ENCODE results near the gene PGBD5. TPM values are rescaled to one million over a fixed set of nuclear protein-coding genes. Genes with fewer than 3 reads are reported as not detected.

Gene PGBD5
- total RNA-seq, 1 donor from 2014 or later: 1.0 TPM

- Mint-ChIP-seq H3K4me3 (ENCODE audit: unreplicated experiment) (no peak overlapping the region), H3K27me3 (ENCODE audit: unreplicated experiment) (peaks cover 22% of the 10 kb centered on the region), H3K36me3 (ENCODE audit: unreplicated experiment) (no peaks in the 10 kb centered on the region), H3K4me1 (ENCODE audit: unreplicated experiment) (no peaks in the 10 kb centered on the region), H3K9me3 (ENCODE audit: unreplicated experiment) (no peaks in the 10 kb centered on the region), H3K27ac (ENCODE audit: unreplicated experiment) (no peak overlapping the region)
- no peak for DNase-seq (ENCODE audit: extremely low spot score, unreplicated experiment)
- no peak for TF ChIP-seq CTCF (IDR thresholded peaks at IDR 0.05)
These were observed 126.7 kb downstream of the PGBD5 start for GRCh38 chr1:230299191-230300006.

- H3K9me3 Mint-ChIP-seq (ENCODE audit: unreplicated experiment): no peaks in the 10 kb centered on the region
- no peak overlapping the region for H3K4me3 Mint-ChIP-seq (ENCODE audit: unreplicated experiment)
- H3K27ac Mint-ChIP-seq (ENCODE audit: unreplicated experiment): no peak overlapping the region
- peaks cover 30% of the 10 kb centered on the region for H3K27me3 Mint-ChIP-seq (ENCODE audit: unreplicated experiment)
- no peaks in the 10 kb centered on the region for H3K36me3 Mint-ChIP-seq (ENCODE audit: unreplicated experiment)
- no peaks in the 10 kb centered on the region for H3K4me1 Mint-ChIP-seq (ENCODE audit: unreplicated experiment)
- DNase-seq (ENCODE audit: extremely low spot score, unreplicated experiment): no peak
- TF ChIP-seq CTCF (IDR thresholded peaks at IDR 0.05): no peak
These were observed 130.8 kb downstream of the PGBD5 start for GRCh38 chr1:230295367-230295766.

GRCh38 chr1:230293390-230293700 is 132.8 kb downstream of the PGBD5 start:
- TF ChIP-seq CTCF (IDR thresholded peaks at IDR 0.05): no peak
- H3K4me1 Mint-ChIP-seq (ENCODE audit: unreplicated experiment): no peaks in the 10 kb centered on the region

GRCh38 chr1:230292689-230293389 is 133.3 kb downstream of the PGBD5 start:
- H3K9me3 Mint-ChIP-seq (ENCODE audit: unreplicated experiment): no peaks in the 10 kb centered on the region
- no peaks in the 10 kb centered on the region for H3K4me1 Mint-ChIP-seq (ENCODE audit: unreplicated experiment)
- H3K27ac Mint-ChIP-seq (ENCODE audit: unreplicated experiment): no peak overlapping the region
- TF ChIP-seq CTCF (IDR thresholded peaks at IDR 0.05): no peak
- DNase-seq (ENCODE audit: extremely low spot score, unreplicated experiment): no peak
- H3K4me3 Mint-ChIP-seq (ENCODE audit: unreplicated experiment): no peak overlapping the region
- H3K36me3 Mint-ChIP-seq (ENCODE audit: unreplicated experiment): no peaks in the 10 kb centered on the region
- H3K27me3 Mint-ChIP-seq (ENCODE audit: unreplicated experiment): peaks cover 30% of the 10 kb centered on the region

More at GRCh38 chr1:230293390-230293700, 132.8 kb downstream of the PGBD5 start:
- Mint-ChIP-seq H3K27ac (ENCODE audit: unreplicated experiment) (no peak overlapping the region), H3K27me3 (ENCODE audit: unreplicated experiment) (peaks cover 30% of the 10 kb centered on the region), H3K36me3 (ENCODE audit: unreplicated experiment) (no peaks in the 10 kb centered on the region), H3K9me3 (ENCODE audit: unreplicated experiment) (no peaks in the 10 kb centered on the region), H3K4me3 (ENCODE audit: unreplicated experiment) (no peak overlapping the region)
- no peak for DNase-seq (ENCODE audit: extremely low spot score, unreplicated experiment)
